H1 (cell line): Measurements from ENCODE around the gene ZNF608. TPM values are rescaled to one million over a fixed set of nuclear protein-coding genes. Genes with fewer than 3 reads are reported as not detected.

Source experiments
- CTCF ChIA-PET: fragments of 300-600 bp; sonication (Branson Sonifier 250); formaldehyde crosslinking; loops from one replicate; lab custom pipeline; 2021; ENCODE audit not compliant: partially characterized antibody; lab: Charles Lee
- POLR2A ChIA-PET: fragments of 300-600 bp; sonication (Branson Sonifier 250); formaldehyde crosslinking; loops from one replicate; lab custom pipeline; 2021; ENCODE audit warnings: inconsistent platforms; ENCODE audit not compliant: partially characterized antibody; lab: Charles Lee
- DNase-seq, 2 experiments: peaks; one replicate each; pipeline versions ENCODE4 v3.0.0 to v3.0.0-alpha.2; 2010 to 2022; ENCODE audit warnings: low spot score in 2 of 2, low read depth in 1 of 2, mixed read lengths in 1 of 2
- FAIRE-seq: peaks from 2 replicates; lab custom pipeline; 2011; peaks lifted over from hg19 to GRCh38; lab: Jason Lieb, UNC
- H2AFZ ChIP-seq: 2 replicates; pipeline ENCODE4 v1.8.1; 2012; ENCODE audit warnings: low read length, inconsistent platforms
- H2AK5ac ChIP-seq: 2 replicates; pipeline ENCODE4 v1.6.1; 2013; ENCODE audit warnings: low read depth, low read length
- H2BK120ac ChIP-seq: replicated peaks from 2 replicates; pipeline ENCODE3; 2013; ENCODE audit warnings: low read depth, low read length, inconsistent platforms
- H2BK12ac ChIP-seq: 2 replicates; pipeline ENCODE4 v1.6.1; 2013; ENCODE audit warnings: low read depth, low read length
- H2BK15ac ChIP-seq: 2 replicates; pipeline ENCODE4 v1.6.1; 2013; ENCODE audit warnings: low read length
- H2BK20ac ChIP-seq: 2 replicates; pipeline ENCODE4 v1.6.1; 2013; ENCODE audit warnings: low read length
- H2BK5ac ChIP-seq: 2 replicates; pipeline ENCODE4 v1.6.1; 2013; ENCODE audit warnings: low read depth, low read length
- H3K14ac ChIP-seq: 2 replicates; pipeline ENCODE4 v1.6.1; 2013; ENCODE audit warnings: inconsistent platforms; ENCODE audit not compliant: insufficient read length
- H3K18ac ChIP-seq: 2 replicates; pipeline ENCODE4 v1.6.1; 2013; ENCODE audit warnings: low read length; ENCODE audit errors: extremely low read depth
- H3K23ac ChIP-seq: 2 replicates; pipeline ENCODE4 v1.6.1; 2013; ENCODE audit warnings: inconsistent platforms; ENCODE audit not compliant: insufficient read length
- H3K23me2 ChIP-seq: 2 replicates; pipeline ENCODE4 v1.6.1; 2013; ENCODE audit warnings: low read depth, low read length
- H3K27ac ChIP-seq: 2 replicates; pipeline ENCODE4 v1.6.1; 2011; ENCODE audit warnings: low read depth, low read length, inconsistent platforms
- H3K27me3 ChIP-seq, 4 experiments: replicated peaks in 1 of 4; 1 replicate in 1 of 4; 2 replicates in 3 of 4; pipeline versions ENCODE4 v1.6.1 to v1.8.1; 2011 to 2013; ENCODE audit warnings: low read length in 3 of 4, mild to moderate bottlenecking in 3 of 4, inconsistent platforms in 2 of 4, mixed read lengths in 2 of 4, moderate library complexity in 1 of 4; ENCODE audit not compliant: control insufficient read depth in 3 of 4, insufficient read depth in 3 of 4; ENCODE audit errors: extremely low read depth in 1 of 4
- H3K36me3 ChIP-seq, 4 experiments: 2 replicates each; pipeline versions ENCODE4 v1.6.1 to v1.8.1; 2011 to 2013; ENCODE audit warnings: mild to moderate bottlenecking in 4 of 4, low read length in 3 of 4, moderate library complexity in 2 of 4, control low read depth in 1 of 4, inconsistent platforms in 1 of 4; ENCODE audit not compliant: insufficient read depth in 4 of 4, control insufficient read depth in 2 of 4
- H3K4ac ChIP-seq: replicated peaks from 2 replicates; pipeline ENCODE3; 2013; ENCODE audit warnings: low read length, low read depth, mixed read lengths, inconsistent platforms; ENCODE audit not compliant: insufficient read length
- H3K4me1 ChIP-seq, 4 experiments: replicated peaks in 1 of 4; 1 replicate in 1 of 4; 2 replicates in 3 of 4; pipeline versions ENCODE4 v1.6.1 to v1.8.1; 2011 to 2013; ENCODE audit warnings: low read length in 3 of 4, inconsistent platforms in 2 of 4, mixed read lengths in 1 of 4; ENCODE audit not compliant: insufficient read depth in 4 of 4, control insufficient read depth in 3 of 4
- H3K4me2 ChIP-seq, 2 experiments: 2 replicates each; pipeline versions ENCODE4 v1.6.1 to v1.8.1; 2011 to 2013; ENCODE audit warnings: low read depth in 2 of 2, low read length in 2 of 2, control low read depth in 1 of 2, inconsistent platforms in 1 of 2, mild to moderate bottlenecking in 1 of 2; ENCODE audit not compliant: insufficient read depth in 1 of 2
- H3K4me3 ChIP-seq, 4 experiments: fragments of 200-600, 300-600 bp in 1 of 4; sonication (generic), shearing (Covaris generic), sonication (Bioruptor Twin) in 1 of 4; 2 replicates each; pipeline versions ENCODE4 v1.5.1 to v1.8.1; 2011 to 2016; ENCODE audit warnings: low read length in 4 of 4, low read depth in 3 of 4, control low read depth in 2 of 4, inconsistent platforms in 2 of 4, mild to moderate bottlenecking in 2 of 4, mixed read lengths in 1 of 4, moderate library complexity in 1 of 4; ENCODE audit not compliant: insufficient read depth in 2 of 4; ENCODE audit errors: extremely low read depth in 1 of 4
- H3K56ac ChIP-seq: replicated peaks from 2 replicates; pipeline ENCODE3; 2013; ENCODE audit warnings: low read depth, mild to moderate bottlenecking, mixed read lengths, low read length, inconsistent platforms; ENCODE audit not compliant: insufficient read length
- H3K79me1 ChIP-seq: 2 replicates; pipeline ENCODE4 v1.6.1; 2013; ENCODE audit warnings: low read depth, low read length, control low read depth
- H3K79me2 ChIP-seq, 2 experiments: 2 replicates each; pipeline versions ENCODE4 v1.6.1 to v1.8.1; 2012 to 2013; ENCODE audit warnings: low read length in 2 of 2, mild to moderate bottlenecking in 2 of 2, inconsistent platforms in 1 of 2; ENCODE audit not compliant: insufficient read depth in 2 of 2, control insufficient read depth in 1 of 2
- H3K9ac ChIP-seq, 4 experiments: replicated peaks in 1 of 4; 1 replicate in 1 of 4; 2 replicates in 3 of 4; pipeline versions ENCODE4 v1.6.1 to v1.8.1; 2011 to 2013; ENCODE audit warnings: low read depth in 3 of 4, low read length in 3 of 4, control low read depth in 2 of 4, mild to moderate bottlenecking in 2 of 4, moderate library complexity in 2 of 4, inconsistent platforms in 1 of 4; ENCODE audit errors: extremely low read depth in 1 of 4
- H3K9me3 ChIP-seq, 2 experiments: 2 replicates each; pipeline versions ENCODE4 v1.6.1 to v1.8.1; 2012 to 2013; ENCODE audit warnings: mild to moderate bottlenecking in 2 of 2, moderate library complexity in 2 of 2, control low read depth in 1 of 2, inconsistent platforms in 1 of 2, low read depth in 1 of 2, low read length in 1 of 2, mixed read lengths in 1 of 2; ENCODE audit not compliant: insufficient read depth in 2 of 2
- H4K20me1 ChIP-seq, 2 experiments: replicated peaks in 1 of 2; 2 replicates each; pipeline versions ENCODE3 to v1.8.1; 2011 to 2013; ENCODE audit warnings: inconsistent platforms in 2 of 2, low read length in 2 of 2, mild to moderate bottlenecking in 1 of 2; ENCODE audit not compliant: insufficient read depth in 2 of 2, control insufficient read depth in 1 of 2
- H4K5ac ChIP-seq: 2 replicates; pipeline ENCODE4 v1.6.1; 2013; ENCODE audit warnings: low read length, low read depth, mixed read lengths, inconsistent platforms; ENCODE audit not compliant: insufficient read length
- H4K8ac ChIP-seq: 2 replicates; pipeline ENCODE4 v1.8.0; 2013; ENCODE audit warnings: mild to moderate bottlenecking, moderate library complexity, low read length, inconsistent platforms; ENCODE audit not compliant: insufficient read depth; ENCODE audit errors: extremely low read depth
- H4K91ac ChIP-seq: replicated peaks from 2 replicates; pipeline ENCODE3; 2013; ENCODE audit warnings: low read length, mixed read lengths, inconsistent platforms; ENCODE audit not compliant: insufficient read length
- ASH2L ChIP-seq: fragments of 200-600, 300-600 bp; sonication (generic); IDR thresholded peaks from one replicate; pipeline ENCODE4 v1.7.1; 2017; ENCODE audit warnings: low read length
- ATF3 ChIP-seq: IDR thresholded peaks from 2 replicates; pipeline ENCODE4 v1.6.1; 2011; ENCODE audit warnings: low read depth, mild to moderate bottlenecking, low read length; ENCODE audit not compliant: insufficient read depth
- EP300 ChIP-seq, 2 experiments: IDR thresholded peaks; 1 replicate in 1 of 2; 2 replicates in 1 of 2; pipeline ENCODE4 v1.6.1; 2011 to 2012; ENCODE audit warnings: low read depth in 2 of 2, low read length in 2 of 2, mild to moderate bottlenecking in 2 of 2, borderline replicate concordance in 1 of 2, inconsistent platforms in 1 of 2, moderate library complexity in 1 of 2
- FOSL1 ChIP-seq: IDR thresholded peaks from 2 replicates; pipeline ENCODE4 v1.6.1; 2011; ENCODE audit warnings: mild to moderate bottlenecking, low read depth, low read length, moderate library complexity; ENCODE audit not compliant: insufficient read depth
- MAX ChIP-seq: IDR thresholded peaks from 2 replicates; pipeline ENCODE4 v1.6.1; 2012; ENCODE audit warnings: inconsistent platforms
- NRF1 ChIP-seq: IDR thresholded peaks from 2 replicates; pipeline ENCODE4 v1.6.1; 2011; ENCODE audit warnings: mild to moderate bottlenecking, low read depth, low read length, improper control_type of control experiment
- SIRT6 ChIP-seq: IDR thresholded peaks from one replicate; pipeline ENCODE4 v1.7.1; 2012; ENCODE audit warnings: low read length, inconsistent platforms
- SUZ12 ChIP-seq: fragments of 200-600 bp; sonication (generic); IDR thresholded peaks from 2 replicates; pipeline ENCODE4 v1.6.1; 2012; ENCODE audit warnings: mild to moderate bottlenecking, inconsistent platforms, low read length, moderate library complexity, mixed read lengths
- USF2 ChIP-seq: IDR thresholded peaks from 2 replicates; pipeline ENCODE4 v1.6.1; 2011; ENCODE audit warnings: low read length, improper control_type of control experiment
- ZNF274 ChIP-seq: IDR thresholded peaks from 2 replicates; pipeline ENCODE4 v1.7.0; 2012; ENCODE audit warnings: low read length, borderline replicate concordance; ENCODE audit errors: extremely low read depth
- WGBS, 2 experiments: shearing (Covaris generic) in 1 of 2; methylation state at CpG; one replicate each; pipeline versions ENCODE4 v1.1.6 to v1.1.7; 2013 to 2015; ENCODE audit warnings: low lambda C conversion rate in 2 of 2, mixed read lengths in 2 of 2, inconsistent platforms in 1 of 2, low coverage in 1 of 2, missing lambda C conversion rate in 1 of 2; ENCODE audit not compliant: insufficient replicate concordance in 2 of 2, insufficient coverage in 1 of 2, insufficient read length in 1 of 2; ENCODE audit errors: extremely low coverage in 1 of 2, missing lambda C conversion rate in 1 of 2; 5-methylcytosine and 5-hydroxymethylcytosine counted together
- polyA plus RNA-seq, 7 experiments: library from polyadenylated mRNA; depleted of rRNA in 3 of 7; stranded (reverse) in 5 of 7; unstranded in 2 of 7; fragments of >200 nt in 5 of 7; fragments of 200-250 nt in 2 of 7; gene quantifications; 1 replicate in 5 of 7; 2 replicates in 1 of 7; 4 replicates in 1 of 7; pipeline versions ENCODE4 v1.2.1 to v1.2.3, GENCODE V29; 2011 to 2013; ENCODE audit warnings: missing spikeins in 2 of 7, mixed read lengths in 2 of 7
- total RNA-seq: library from RNA; stranded (reverse); fragmentation: NEBNext Ultra II Directional; extraction: Animal tissue kit (Norgen Biotek cat#: 25700); gene quantifications from 2 replicates; pipeline ENCODE4 v1.2.1, GENCODE V29; 2021

The ZNF608 gene
- total and polyA plus RNA-seq, 2 of the 8 experiments (the other 6 are each of a cell fraction or from before 2014, with no cell fraction given), result 17.2 to 40.8 TPM

- Histone ChIP-seq H3K18ac (0 out of 2 replicates have a peak overlapping the region, but pooled peaks have one; percentile 22), H3K14ac (no peak overlapping the region), H3K9ac (no peak overlapping the region), H3K4me1 (peaks cover 0 to 8% (median 4%) of the 10 kb centered on the region in 4 experiments; a peak in 4 of 7 replicates), H3K23ac (no peak overlapping the region), H3K56ac (no peak overlapping the region), H4K5ac (no peak overlapping the region), H3K27ac (no peak overlapping the region), H2BK15ac (peak overlapping the region; percentile 2; the same call in 1 of the 2 replicates), H2AFZ (no peak overlapping the region), H3K4me3 (no peak overlapping the region), H2AK5ac (no peak overlapping the region), H3K36me3 (no peaks in the 10 kb centered on the region), H3K9me3 (no peaks in the 10 kb centered on the region), H3K23me2 (no peaks in the 10 kb centered on the region), H3K4me2 (no peak overlapping the region), H2BK20ac (no peak overlapping the region), H4K8ac (no peak overlapping the region), H3K4ac (no peak overlapping the region), H4K91ac (no peak overlapping the region), H3K79me1 (peaks cover 4% of the 10 kb centered on the region; the same call in 1 of the 2 replicates), H4K20me1 (peaks cover 4 to 5% of the 10 kb centered on the region in 2 experiments), H2BK12ac (no peak overlapping the region), H2BK120ac (no peak overlapping the region), H3K79me2 (peaks cover 26 to 100% of the 10 kb centered on the region in 2 experiments), H2BK5ac (no peak overlapping the region), H3K27me3 (no peaks in the 10 kb centered on the region)
- DNase-seq, result no peak
- WGBS, 2 experiments, result 83% methylated on average over 6 of the region's 6 CpGs; no CpG with 5 or more reads in 1 of the 2 experiments
- ChIA-PET POLR2A (no interaction called here), CTCF (interaction anchor here (0.6 to 1.4 kb wide), 8 partner anchors 14 to 609 kb away, joined by 3 to 5 read pairs (median 3); no protein-coding TSS in a partner anchor)
- no peak for FAIRE-seq
- TF ChIP-seq USF2 (no peak), SIRT6 (no peak), ATF3 (no peak), EP300 (IDR thresholded peaks at IDR 0.05; ENCODE audit: borderline replicate concordance in 1 of 2, low read depth in 2 of 2, low read length in 2 of 2) (no peak), MAX (no peak), FOSL1 (no peak), NRF1 (no peak), ASH2L (no peak), ZNF274 (no peak), SUZ12 (no peak)
Measured at GRCh38 chr5:124724357-124725039, 21.9 kb downstream of the ZNF608 start.
